Natural killer cell treated with Interleukin-12 subunit alpha and Interleukin-12 subunit beta and Interleukin-15 and Interleukin-18, amount 100 ng/mL, for 72 hours (primary cell): ENCODE data around the gene MYG1. TPM values are rescaled to one million over a fixed set of nuclear protein-coding genes. Genes with fewer than 3 reads are reported as not detected.

Experiments used
- ATAC-seq, 2 donors: fragments of 150-1000 bp; cut with Tn5 transposase in 1 of 2; sonication (Bioruptor Pico), chemical (Tn5 transposase) in 1 of 2; 2 replicates each; pipeline ENCODE4 v1.10.0; 2021
- DNase-seq: peaks from one replicate; pipeline ENCODE4 v3.0.0; 2022; ENCODE audit warnings: low spot score
- H3K27ac Mint-ChIP-seq, 2 donors: 1 replicate in 1 of 2; 2 replicates in 1 of 2; pipeline ENCODE4 v1.8.0; 2022; ENCODE audit warnings: mixed read lengths in 2 of 2, mild to moderate bottlenecking in 1 of 2, moderate library complexity in 1 of 2
- H3K27me3 Mint-ChIP-seq, 2 donors: 1 replicate in 1 of 2; 2 replicates in 1 of 2; pipeline ENCODE4 v1.8.0; 2022; ENCODE audit warnings: mixed read lengths in 2 of 2
- H3K36me3 Mint-ChIP-seq: one replicate; pipeline ENCODE4 v1.8.0; 2022; ENCODE audit warnings: mixed read lengths
- H3K4me1 Mint-ChIP-seq, 2 donors: 1 replicate in 1 of 2; 2 replicates in 1 of 2; pipeline ENCODE4 v1.8.0; 2022; ENCODE audit warnings: low read depth in 2 of 2, mixed read lengths in 2 of 2, mild to moderate bottlenecking in 1 of 2
- H3K4me3 Mint-ChIP-seq: one replicate; pipeline ENCODE4 v1.8.0; 2022; ENCODE audit warnings: mixed read lengths
- H3K9me3 Mint-ChIP-seq: 2 replicates; pipeline ENCODE4 v1.8.0; 2022; ENCODE audit warnings: mixed read lengths
- total RNA-seq, 2 donors: library from RNA; stranded (reverse); gene quantifications; one replicate each; pipeline ENCODE4 v1.2.3, GENCODE V29; 2022

The MYG1 gene
- total RNA-seq, 2 donors from 2014 or later = 55.8 to 72.9 TPM

DNA sequence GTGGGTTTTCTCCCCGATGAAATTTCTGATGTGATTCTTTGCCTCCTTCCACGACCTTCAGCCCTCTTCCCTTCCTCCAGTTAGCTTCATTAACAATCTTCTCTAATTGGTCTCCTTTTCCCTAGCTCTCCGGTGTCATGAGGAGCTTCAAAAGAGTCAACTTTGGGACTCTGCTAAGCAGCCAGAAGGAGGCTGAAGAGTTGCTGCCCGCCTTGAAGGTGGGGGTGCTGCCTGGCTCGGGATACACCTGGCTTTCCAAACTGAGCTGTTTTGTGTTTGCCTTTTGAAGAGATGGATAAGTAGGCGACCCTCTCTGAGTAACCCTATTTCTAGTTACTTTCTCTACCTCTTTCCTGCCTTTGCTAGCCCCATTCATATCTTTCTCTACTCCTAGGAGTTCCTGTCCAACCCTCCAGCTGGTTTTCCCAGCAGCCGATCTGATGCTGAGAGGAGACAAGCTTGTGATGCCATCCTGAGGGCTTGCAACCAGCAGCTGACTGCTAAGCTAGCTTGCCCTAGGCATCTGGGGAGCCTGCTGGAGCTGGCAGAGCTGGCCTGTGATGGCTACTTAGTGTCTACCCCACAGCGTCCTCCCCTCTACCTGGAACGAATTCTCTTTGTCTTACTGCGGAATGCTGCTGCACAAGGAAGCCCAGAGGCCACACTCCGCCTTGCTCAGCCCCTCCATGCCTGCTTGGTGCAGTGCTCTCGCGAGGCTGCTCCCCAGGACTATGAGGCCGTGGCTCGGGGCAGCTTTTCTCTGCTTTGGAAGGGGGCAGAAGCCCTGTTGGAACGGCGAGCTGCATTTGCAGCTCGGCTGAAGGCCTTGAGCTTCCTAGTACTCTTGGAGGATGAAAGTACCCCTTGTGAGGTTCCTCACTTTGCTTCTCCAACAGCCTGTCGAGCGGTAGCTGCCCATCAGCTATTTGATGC lies 30.6 kb upstream of the MYG1 start:
- Mint-ChIP-seq H3K27ac (peak overlapping the region; percentile 74 to 86), H3K4me3 (peak overlapping the region; percentile 91), H3K27me3 (no peaks in the 10 kb centered on the region), H3K9me3 (no peaks in the 10 kb centered on the region), H3K36me3 (no peaks in the 10 kb centered on the region), H3K4me1 (peaks cover 32 to 33% of the 10 kb centered on the region in 2 donors)
- DNase-seq (no peak), ATAC-seq (no peak)

DNA sequence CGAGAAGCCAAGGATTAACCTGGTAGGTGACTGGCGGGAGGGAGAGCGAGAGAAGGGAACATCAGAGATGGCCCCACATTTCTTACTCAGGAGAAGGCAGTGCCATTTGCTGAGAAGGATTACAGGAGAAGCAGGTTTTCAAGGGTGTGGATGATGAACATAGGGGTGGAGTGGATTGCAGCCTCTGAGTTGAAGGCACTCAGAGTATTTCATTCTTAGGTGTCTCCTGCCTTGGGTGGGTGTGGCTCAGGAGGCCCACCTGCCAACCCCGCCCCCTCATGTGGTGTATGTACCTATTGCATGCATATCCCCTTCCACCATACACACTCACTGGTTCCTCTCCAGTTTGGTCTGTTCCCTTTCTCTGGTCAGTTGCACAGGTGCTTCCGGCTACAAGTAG lies 25.1 kb upstream of the MYG1 start:
- Mint-ChIP-seq H3K27ac (no peak overlapping the region), H3K36me3 (peaks cover 4% of the 10 kb centered on the region), H3K4me1 (peaks cover 10% of the 10 kb centered on the region in 2 donors), H3K9me3 (no peaks in the 10 kb centered on the region), H3K4me3 (no peak overlapping the region), H3K27me3 (no peaks in the 10 kb centered on the region)
- ATAC-seq (no peak), DNase-seq (no peak)

DNA sequence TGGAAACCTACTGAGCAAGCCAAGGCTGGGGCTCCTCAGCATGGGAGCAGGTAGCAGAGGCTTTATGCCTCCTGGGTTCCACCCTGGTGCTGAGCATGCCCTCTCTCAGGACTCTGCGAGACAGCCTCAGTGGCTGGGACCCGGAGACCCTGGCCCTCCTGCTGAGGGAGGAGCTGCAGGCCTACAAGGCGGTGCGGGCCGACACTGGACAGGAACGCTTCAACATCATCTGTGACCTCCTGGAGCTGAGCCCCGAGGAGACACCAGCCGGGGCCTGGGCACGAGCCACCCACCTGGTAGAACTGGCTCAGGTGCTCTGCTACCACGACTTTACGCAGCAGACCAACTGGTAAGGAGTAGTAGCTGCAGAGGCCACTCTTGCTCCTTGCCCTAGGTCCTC lies 23.0 kb upstream of the MYG1 start:
- Mint-ChIP-seq H3K4me1 (no peaks in the 10 kb centered on the region), H3K36me3 (peaks cover 7% of the 10 kb centered on the region), H3K27ac (no peak overlapping the region), H3K9me3 (no peaks in the 10 kb centered on the region), H3K4me3 (no peak overlapping the region), H3K27me3 (no peaks in the 10 kb centered on the region)
- DNase-seq = no peak
- peak in 1 of 2 donors; percentile 38 for ATAC-seq

DNA sequence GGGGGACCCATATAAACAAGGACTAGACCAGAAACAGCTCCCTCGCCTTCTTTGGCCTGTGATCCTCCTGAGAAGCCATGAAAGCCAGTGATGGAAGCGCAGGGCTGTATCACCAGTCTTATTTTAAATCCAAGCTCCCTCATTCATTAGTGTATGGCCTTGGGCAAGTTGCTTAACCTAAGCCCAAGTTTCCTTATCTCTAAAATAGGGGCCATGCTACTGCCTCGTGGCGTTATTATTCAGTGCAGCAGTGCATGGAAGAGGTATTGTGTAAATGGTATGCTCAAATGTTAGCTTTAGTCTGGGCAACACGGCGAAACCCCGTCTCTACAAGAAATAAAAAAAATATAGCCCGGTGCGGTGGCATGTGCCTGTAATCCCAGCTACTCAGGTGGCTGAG lies 21.5 kb upstream of the MYG1 start:
- ATAC-seq = no peak
- Mint-ChIP-seq H3K36me3 (peaks cover 7% of the 10 kb centered on the region), H3K4me1 (no peaks in the 10 kb centered on the region), H3K27me3 (no peaks in the 10 kb centered on the region), H3K9me3 (no peaks in the 10 kb centered on the region), H3K4me3 (no peak overlapping the region), H3K27ac (no peak overlapping the region)
- no peak for DNase-seq

DNA sequence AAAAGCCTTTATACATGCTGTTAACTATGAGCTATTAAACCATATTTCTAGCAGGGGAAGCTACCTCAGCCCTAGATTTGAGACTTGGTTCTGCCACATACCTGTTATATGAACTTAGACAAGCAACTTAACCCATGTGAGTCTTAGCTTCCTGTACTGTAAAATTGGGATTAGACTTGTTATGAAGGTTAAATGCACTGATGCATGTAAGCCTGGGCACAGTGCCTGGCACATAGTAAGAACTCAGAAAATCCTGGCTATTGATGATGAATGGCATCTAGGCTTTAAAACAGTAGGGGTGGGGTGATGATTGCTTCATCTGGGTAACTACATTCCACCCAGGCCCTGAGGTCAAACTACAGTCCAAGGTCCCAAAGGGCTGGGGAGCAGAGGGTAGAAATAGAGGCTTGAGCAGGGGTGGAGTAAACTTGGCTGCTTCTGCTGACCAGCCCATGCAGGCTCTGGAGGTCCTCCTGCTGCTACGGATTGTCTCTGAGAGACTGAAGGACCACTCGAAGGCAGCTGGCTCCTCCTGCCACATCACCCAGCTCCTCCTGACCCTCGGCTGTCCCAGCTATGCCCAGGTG lies 20.1 kb upstream of the MYG1 start:
- DNase-seq (no peak), ATAC-seq (no peak)
- Mint-ChIP-seq H3K9me3 (no peaks in the 10 kb centered on the region), H3K4me1 (no peaks in the 10 kb centered on the region), H3K27ac (no peak overlapping the region), H3K27me3 (no peaks in the 10 kb centered on the region), H3K4me3 (no peak overlapping the region), H3K36me3 (peaks cover 7% of the 10 kb centered on the region)

DNA sequence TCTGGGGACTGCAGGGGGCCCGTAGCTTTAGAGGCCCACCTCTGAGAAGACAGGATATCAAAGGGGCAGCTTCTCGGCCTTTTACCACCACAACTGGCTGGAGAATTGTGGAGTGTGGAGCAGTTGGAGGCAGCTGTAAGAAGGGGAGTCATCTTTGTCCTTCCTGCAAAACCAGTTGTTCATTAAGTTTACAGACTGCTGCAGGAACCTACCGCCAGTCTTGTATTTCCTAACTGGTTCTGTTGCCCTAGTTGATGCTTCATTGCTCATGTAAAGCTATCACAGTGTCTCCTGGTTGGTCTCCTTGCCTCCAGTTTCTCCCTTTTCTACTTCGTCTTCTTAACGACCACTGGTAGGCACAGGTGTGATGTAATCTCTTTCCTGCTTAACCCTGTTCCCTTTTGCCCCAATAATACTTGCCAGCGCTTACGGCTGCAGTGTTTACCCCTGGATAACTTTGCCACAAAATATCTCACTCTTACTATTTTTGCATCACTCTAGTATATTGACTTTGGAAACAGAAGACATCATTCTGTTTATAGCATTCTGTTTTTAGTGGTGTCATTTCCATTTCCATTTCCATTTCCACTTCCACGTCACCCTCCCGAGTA lies 19.5 kb upstream of the MYG1 start:
- H3K9me3 Mint-ChIP-seq = no peaks in the 10 kb centered on the region

DNA sequence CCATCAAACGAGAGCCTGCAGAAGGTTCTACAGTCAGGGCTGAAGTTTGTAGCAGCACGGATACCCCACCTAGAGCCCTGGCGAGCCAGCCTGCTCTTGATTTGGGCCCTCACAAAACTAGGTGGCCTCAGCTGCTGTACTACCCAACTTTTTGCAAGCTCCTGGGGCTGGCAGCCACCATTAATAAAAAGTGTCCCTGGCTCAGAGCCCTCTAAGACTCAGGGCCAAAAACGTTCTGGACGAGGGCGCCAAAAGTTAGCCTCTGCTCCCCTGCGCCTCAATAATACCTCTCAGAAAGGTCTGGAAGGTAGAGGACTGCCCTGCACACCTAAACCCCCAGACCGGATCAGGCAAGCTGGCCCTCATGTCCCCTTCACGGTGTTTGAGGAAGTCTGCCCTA lies 13.0 kb upstream of the MYG1 start:
- Mint-ChIP-seq H3K9me3 (no peaks in the 10 kb centered on the region), H3K4me3 (no peak overlapping the region), H3K4me1 (peaks cover 6 to 9% of the 10 kb centered on the region in 2 donors), H3K27me3 (no peaks in the 10 kb centered on the region), H3K36me3 (peaks cover 5% of the 10 kb centered on the region), H3K27ac (no peak overlapping the region)
- no peak for DNase-seq
- no peak for ATAC-seq

More for the DNA sequence above, 19.5 kb upstream of the MYG1 start:
- Mint-ChIP-seq H3K4me3 (no peak overlapping the region), H3K36me3 (peaks cover 7% of the 10 kb centered on the region), H3K4me1 (no peaks in the 10 kb centered on the region), H3K27ac (no peak overlapping the region), H3K27me3 (no peaks in the 10 kb centered on the region)
- ATAC-seq = no peak
- DNase-seq = no peak

DNA sequence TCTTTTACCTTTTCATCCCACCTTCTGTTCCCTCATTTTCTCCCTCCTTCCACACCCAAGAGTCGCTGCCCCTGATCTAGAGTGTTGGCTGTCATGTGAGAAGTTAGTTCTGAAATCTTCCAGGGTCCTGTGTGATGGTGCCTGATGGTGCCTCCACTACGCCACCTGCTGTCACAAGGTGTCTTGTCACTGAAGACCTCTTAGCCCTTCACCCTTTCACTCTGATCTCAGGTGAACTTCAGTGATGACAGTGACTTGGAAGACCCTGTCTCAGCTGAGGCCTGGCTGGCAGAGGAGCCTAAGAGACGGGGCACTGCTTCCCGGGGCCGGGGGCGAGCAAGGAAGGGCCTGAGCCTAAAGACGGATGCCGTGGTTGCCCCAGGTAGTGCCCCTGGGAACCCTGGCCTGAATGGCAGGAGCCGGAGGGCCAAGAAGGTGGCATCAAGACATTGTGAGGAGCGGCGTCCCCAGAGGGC lies 11.7 kb upstream of the MYG1 start:
- H3K4me1 Mint-ChIP-seq = peaks cover 6 to 9% of the 10 kb centered on the region in 2 donors
- DNase-seq (peak; percentile 76), ATAC-seq (peak; percentile 61 to 76)
- H3K36me3 Mint-ChIP-seq = peaks cover 5% of the 10 kb centered on the region
- no peak overlapping the region for H3K4me3 Mint-ChIP-seq
- no peaks in the 10 kb centered on the region for H3K9me3 Mint-ChIP-seq
- H3K27ac Mint-ChIP-seq = no peak overlapping the region
- H3K27me3 Mint-ChIP-seq = no peaks in the 10 kb centered on the region

DNA sequence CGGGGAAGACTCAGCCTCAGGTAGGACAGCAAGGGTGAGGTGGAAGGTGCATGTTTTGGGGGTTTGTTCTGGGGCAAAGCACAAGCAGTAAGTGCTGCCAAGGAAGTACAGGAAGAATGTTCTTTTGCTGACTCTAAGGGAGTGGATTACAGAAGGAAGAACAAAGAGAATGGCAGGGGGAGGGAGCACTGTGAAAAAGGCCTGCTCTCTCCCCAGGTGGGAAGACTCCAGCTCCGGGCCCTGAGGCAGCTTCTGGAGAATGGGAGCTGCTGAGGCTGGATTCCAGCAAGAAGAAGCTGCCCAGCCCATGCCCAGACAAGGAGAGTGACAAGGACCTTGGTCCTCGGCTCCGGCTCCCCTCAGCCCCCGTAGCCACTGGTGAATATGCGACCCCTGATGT lies 11.2 kb upstream of the MYG1 start:
- Mint-ChIP-seq H3K27me3 (no peaks in the 10 kb centered on the region), H3K9me3 (no peaks in the 10 kb centered on the region), H3K36me3 (peaks cover 5% of the 10 kb centered on the region), H3K27ac (no peak overlapping the region), H3K4me1 (peaks cover 6 to 9% of the 10 kb centered on the region in 2 donors), H3K4me3 (no peak overlapping the region)
- ATAC-seq = no peak
- DNase-seq = no peak

DNA sequence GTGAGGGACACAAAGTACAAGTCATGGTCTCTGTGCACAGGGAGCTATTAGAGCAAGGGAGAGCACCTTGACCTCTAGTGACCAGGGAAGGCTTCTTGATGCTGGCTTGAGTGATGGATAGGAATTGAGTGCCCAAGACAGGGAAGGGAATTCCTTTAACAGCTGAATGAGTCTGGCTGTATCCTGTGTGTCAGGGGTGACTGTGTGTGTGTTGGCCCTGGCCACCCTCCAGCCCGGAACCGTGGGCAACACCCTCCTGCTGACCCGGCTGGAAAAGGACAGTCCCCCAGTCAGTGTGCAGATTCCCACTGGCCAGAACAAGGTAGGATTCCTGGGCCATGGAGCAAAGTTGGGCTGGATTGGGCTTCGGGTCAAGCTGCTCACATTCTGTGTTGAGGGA lies 9.6 kb upstream of the MYG1 start:
- H3K27ac Mint-ChIP-seq = no peak overlapping the region
- ATAC-seq (no peak), DNase-seq (no peak)
- peaks cover 10% of the 10 kb centered on the region in 2 donors for H3K4me1 Mint-ChIP-seq
- H3K36me3 Mint-ChIP-seq = peaks cover 5% of the 10 kb centered on the region
- H3K9me3 Mint-ChIP-seq = no peaks in the 10 kb centered on the region
- H3K27me3 Mint-ChIP-seq = no peaks in the 10 kb centered on the region
- no peak overlapping the region for H3K4me3 Mint-ChIP-seq

DNA sequence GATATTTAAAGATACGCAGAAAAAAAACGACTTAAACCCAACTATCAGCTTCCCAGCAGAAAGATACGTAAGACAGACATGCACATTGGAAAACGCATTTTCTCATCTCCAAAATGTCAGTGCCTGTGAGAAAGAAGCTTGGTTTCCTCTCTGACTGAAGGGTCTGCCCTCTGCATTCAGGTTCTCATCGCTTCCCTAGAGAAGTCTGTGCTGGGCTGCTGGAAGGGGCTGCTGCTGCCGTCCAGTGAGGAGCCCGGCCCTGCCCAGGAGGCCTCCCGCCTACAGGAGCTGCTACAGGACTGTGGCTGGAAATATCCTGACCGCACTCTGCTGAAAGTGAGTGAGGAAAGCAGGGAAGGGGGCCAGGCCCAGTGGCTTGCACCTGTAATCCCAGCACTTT lies 8.8 kb upstream of the MYG1 start:
- peaks cover 5% of the 10 kb centered on the region for H3K36me3 Mint-ChIP-seq

DNA sequence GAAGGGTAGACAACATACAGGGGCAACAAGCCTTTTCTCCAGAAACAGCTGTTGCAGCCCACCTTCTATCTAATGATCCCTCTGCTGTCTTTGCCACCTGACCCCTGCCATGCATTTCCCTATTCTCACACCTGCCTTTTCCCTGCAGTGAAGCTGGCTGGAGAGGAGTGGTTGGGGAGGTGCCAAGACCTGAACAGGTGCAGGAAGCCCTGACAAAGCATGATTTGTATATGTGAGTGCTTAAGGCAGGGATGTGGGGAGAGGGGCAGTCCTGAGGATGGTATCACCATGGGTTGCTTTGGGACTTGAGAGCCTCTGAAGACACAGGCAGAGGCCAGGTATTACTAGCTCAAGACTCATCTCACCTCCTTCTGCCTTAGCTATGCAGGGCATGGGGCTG lies 7.1 kb upstream of the MYG1 start:
- no peaks in the 10 kb centered on the region for H3K9me3 Mint-ChIP-seq
- no peak overlapping the region for H3K4me3 Mint-ChIP-seq
- DNase-seq (no peak), ATAC-seq (no peak)
- peaks cover 27 to 31% of the 10 kb centered on the region in 2 donors for H3K4me1 Mint-ChIP-seq
- no peak overlapping the region for H3K27ac Mint-ChIP-seq
- no peaks in the 10 kb centered on the region for H3K27me3 Mint-ChIP-seq
- peaks cover 5% of the 10 kb centered on the region for H3K36me3 Mint-ChIP-seq

More for the DNA sequence above, 8.8 kb upstream of the MYG1 start:
- peaks cover 13 to 14% of the 10 kb centered on the region in 2 donors for H3K4me1 Mint-ChIP-seq
- H3K4me3 Mint-ChIP-seq = no peak overlapping the region
- DNase-seq (no peak), ATAC-seq (no peak)
- H3K9me3 Mint-ChIP-seq = no peaks in the 10 kb centered on the region
- no peak overlapping the region for H3K27ac Mint-ChIP-seq
- no peaks in the 10 kb centered on the region for H3K27me3 Mint-ChIP-seq

DNA sequence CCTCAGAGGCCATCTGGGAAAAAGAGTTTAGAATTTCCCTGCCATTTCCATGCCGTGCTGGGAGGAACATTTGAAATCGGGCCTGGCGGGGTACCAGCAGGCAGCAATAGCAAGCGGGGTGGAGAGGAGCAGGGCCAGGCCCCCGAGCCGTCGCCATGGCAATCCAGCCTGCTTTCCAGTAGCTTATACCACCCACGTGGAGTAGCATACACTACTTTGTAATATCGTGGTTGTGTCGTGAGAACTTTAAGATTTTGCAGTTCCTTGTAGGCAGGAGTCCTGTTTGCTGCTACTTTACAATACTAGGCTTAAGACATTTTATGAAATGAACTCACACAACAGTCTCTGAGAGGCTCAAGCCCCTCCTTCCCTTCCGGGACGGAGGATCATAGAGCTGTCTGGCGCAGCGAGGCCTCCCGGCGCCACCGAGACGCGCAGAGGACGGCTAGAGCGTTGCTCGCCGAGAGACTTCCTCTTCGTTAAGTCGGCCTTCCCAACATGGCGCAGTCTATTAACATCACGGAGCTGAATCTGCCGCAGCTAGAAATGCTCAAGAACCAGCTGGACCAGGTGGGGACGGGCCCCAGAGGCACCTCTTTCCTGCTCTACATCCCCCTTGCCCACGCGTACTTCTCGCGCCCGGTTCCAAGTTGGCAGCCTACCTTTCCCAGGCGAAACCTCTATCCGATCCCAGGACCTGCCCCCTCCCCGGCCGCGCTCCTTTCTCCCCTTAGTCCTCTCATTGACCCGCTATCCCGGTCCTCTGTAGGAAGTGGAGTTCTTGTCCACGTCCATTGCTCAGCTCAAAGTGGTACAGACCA lies 4.2 kb upstream of the MYG1 start, which contains the start of gene PFDN5:
TSS of gene PFDN5 (plus strand) at position 473 of the 821 bp plus-strand sequence. CDS start at position 499, 26 bp downstream.
- Mint-ChIP-seq H3K4me1 (peaks cover 44% of the 10 kb centered on the region in 2 donors), H3K36me3 (peaks cover 14% of the 10 kb centered on the region), H3K4me3 (peak within 1 kb of the TSS; percentile 97), H3K27me3 (no peaks in the 10 kb centered on the region), H3K27ac (peak within 1 kb of the TSS; percentile 86 to 97), H3K9me3 (no peaks in the 10 kb centered on the region)
- peak; percentile 91 for DNase-seq
- ATAC-seq = peak; percentile 94
